Upper lobe of left lung (tissue), 6 donors: ENCODE data around the gene CYP2W1. TPM values are rescaled to one million over a fixed set of nuclear protein-coding genes. Genes with fewer than 3 reads are reported as not detected.

Experiments used
- ATAC-seq, 2 donors: fragments of 200-7000 bp; cut with Tn5 transposase; one replicate each; pipeline ENCODE4 v1.9.1; 2022; ENCODE audit warnings: mild to moderate bottlenecking in 2 of 2, moderate library complexity in 2 of 2; ENCODE audit not compliant: low FRiP score in 2 of 2
- DNase-seq, 2 donors: peaks; one replicate each; pipeline ENCODE4 v3.0.0-alpha.2; 2019 to 2020
- H3K27ac ChIP-seq, 4 donors: fragments of 200-600 bp; sonication (generic); one replicate each; pipeline ENCODE4 v1.5.1; 2016 to 2019
- H3K27me3 ChIP-seq, 4 donors: fragments of 200-600 bp; sonication (generic); one replicate each; pipeline ENCODE4 v1.5.1; 2017 to 2019
- H3K36me3 ChIP-seq, 4 donors: fragments of 200-600 bp; sonication (generic); one replicate each; pipeline ENCODE4 v1.5.1; 2016 to 2019
- H3K4me1 ChIP-seq, 4 donors: fragments of 200-600 bp; sonication (generic); one replicate each; pipeline ENCODE4 v1.5.1; 2018 to 2019
- H3K4me3 ChIP-seq, 4 donors: fragments of 200-600 bp; sonication (generic); one replicate each; pipeline ENCODE4 v1.5.1; 2017 to 2019; ENCODE audit warnings: mild to moderate bottlenecking in 2 of 4, moderate library complexity in 1 of 4
- H3K9me3 ChIP-seq, 4 donors: fragments of 200-600 bp; sonication (generic); one replicate each; pipeline ENCODE4 v1.5.1; 2018 to 2019
- CTCF ChIP-seq, 6 experiments: fragments of 450-650 bp in 4 of 6; fragments of 200-600 bp in 2 of 6; sonication (generic) in 2 of 6; IDR thresholded peaks; one replicate each; pipeline ENCODE4 v1.5.1; 2016 to 2019; ENCODE audit warnings: antibody characterized with exemption in 6 of 6
- EP300 ChIP-seq, 4 donors: sonication (generic); formaldehyde crosslinking; IDR thresholded peaks; one replicate each; pipeline ENCODE4 v1.5.1; 2017; ENCODE audit warnings: antibody characterized with exemption in 4 of 4, control low read depth in 2 of 4
- POLR2A ChIP-seq, 4 donors: fragments of 450-650 bp; IDR thresholded peaks; one replicate each; pipeline ENCODE4 v1.5.1; 2016 to 2017; ENCODE audit warnings: antibody characterized with exemption in 4 of 4, mild to moderate bottlenecking in 2 of 4
- POLR2AphosphoS5 ChIP-seq, 2 donors: sonication (generic); formaldehyde crosslinking; IDR thresholded peaks; one replicate each; pipeline ENCODE4 v1.5.1; 2017; ENCODE audit warnings: antibody characterized with exemption in 2 of 2
- WGBS, 2 donors: methylation state at CpG; one replicate each; pipeline ENCODE4 v1.1.5; 2017 to 2018; 5-methylcytosine and 5-hydroxymethylcytosine counted together
- total RNA-seq, 6 donors: library from RNA; depleted of rRNA in 4 of 6; stranded (reverse); fragments of >200 nt in 4 of 6; gene quantifications; one replicate each; pipeline versions ENCODE4 v1.1.0 to v1.2.1, GENCODE V29; 2016 to 2021
- donor health status: DM: no; HTN: no; CAD: no; lungs with moderate emphysema.
- donor health status: DM: no; HTN: yes; CAD: no; lungs with severe emphysema.

The CYP2W1 gene
- total RNA-seq, 6 donors from 2014 or later, result not detected

GRCh38 chr7:996079-996872 is 13.3 kb downstream of the CYP2W1 start:
- H3K36me3 ChIP-seq, result peaks cover 0 to 38% (median 17%) of the 10 kb centered on the region in 4 donors
- ATAC-seq (no peak), DNase-seq (peak in 1 of 2 donors; percentile 81)
- H3K27ac ChIP-seq, result no peak overlapping the region
- H3K4me3 ChIP-seq, result no peak overlapping the region
- no peaks in the 10 kb centered on the region for H3K27me3 ChIP-seq
- H3K9me3 ChIP-seq, result no peaks in the 10 kb centered on the region
- 82 to 88% methylated on average over 11 to 19 of the region's 38 CpGs for WGBS, 2 donors
- peaks cover 0 to 11% (median 7%) of the 10 kb centered on the region in 4 donors for H3K4me1 ChIP-seq
- TF ChIP-seq POLR2AphosphoS5 (IDR thresholded peaks at IDR 0.05) (no peak), EP300 (IDR thresholded peaks at IDR 0.05) (no peak), POLR2A (IDR thresholded peaks at IDR 0.05) (no peak), CTCF (IDR thresholded peaks at IDR 0.05) (no peak)

DNA sequence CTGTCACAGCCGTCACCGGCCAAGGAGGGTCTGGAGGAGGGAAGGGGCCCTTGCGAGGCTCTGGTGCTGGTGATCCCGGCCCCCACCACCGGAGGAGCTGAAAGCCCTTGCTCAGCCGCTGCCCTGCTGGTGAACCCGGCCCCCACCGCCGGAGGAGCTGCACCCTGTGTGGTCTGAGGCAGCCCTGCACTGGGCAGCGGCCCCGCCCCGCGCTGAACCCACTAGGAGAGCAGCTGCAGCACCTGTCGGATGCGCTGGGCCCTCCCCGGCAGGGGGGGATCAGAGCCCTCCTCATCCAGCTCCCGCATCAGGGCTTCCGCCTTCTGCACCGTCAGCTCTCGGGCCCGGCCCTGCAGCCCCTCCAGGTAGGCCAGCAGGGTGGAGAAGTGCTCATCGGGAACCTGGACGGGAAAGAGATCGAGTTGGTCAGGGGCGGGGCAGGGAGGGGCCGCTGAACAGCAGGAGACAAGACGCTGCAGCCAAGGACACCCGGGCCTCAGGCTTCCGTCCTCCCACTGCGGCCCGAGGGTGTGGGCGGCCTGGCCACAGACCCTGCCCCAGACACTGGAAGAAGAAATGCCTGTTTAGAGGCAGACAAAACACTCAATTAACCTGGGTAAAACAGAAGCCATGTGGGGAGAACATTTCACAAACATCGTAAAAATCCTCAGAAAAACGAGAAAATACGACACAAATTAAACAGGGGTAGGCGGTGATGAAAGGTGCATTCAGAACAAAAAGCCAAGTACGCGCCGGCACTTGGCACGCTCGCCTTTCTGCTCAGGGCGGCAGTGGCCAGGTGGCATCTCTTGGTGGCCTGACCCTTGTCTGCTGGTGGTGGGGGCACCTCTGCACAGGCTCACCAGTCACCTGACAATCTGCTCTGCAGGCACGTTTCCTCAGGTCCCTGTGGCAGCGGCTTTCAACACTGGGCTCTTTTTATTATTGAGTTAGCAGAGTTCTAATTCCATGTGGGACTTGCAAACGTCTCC is 14.7 kb downstream of the CYP2W1 start:
- no peak overlapping the region for H3K4me3 ChIP-seq
- no peak for TF ChIP-seq POLR2A (IDR thresholded peaks at IDR 0.05)
- no peak for TF ChIP-seq EP300 (IDR thresholded peaks at IDR 0.05)
- no peak for TF ChIP-seq POLR2AphosphoS5 (IDR thresholded peaks at IDR 0.05)
- TF ChIP-seq CTCF (IDR thresholded peaks at IDR 0.05), result no peak
- peak in 1 of 2 donors; percentile 83 for DNase-seq
- no peaks in the 10 kb centered on the region for H3K9me3 ChIP-seq
- 89% methylated on average over 31 to 42 of the region's 45 CpGs for WGBS, 2 donors
- H3K4me1 ChIP-seq, result peaks cover 0 to 8% (median 7%) of the 10 kb centered on the region in 4 donors
- H3K27me3 ChIP-seq, result no peaks in the 10 kb centered on the region
- H3K36me3 ChIP-seq, result peaks cover 0 to 38% (median 17%) of the 10 kb centered on the region in 4 donors
- H3K27ac ChIP-seq, result no peak overlapping the region
- ATAC-seq, result no peak

GRCh38 chr7:999149-999879 is 16.3 kb downstream of the CYP2W1 start:
- TF ChIP-seq CTCF (IDR thresholded peaks at IDR 0.05) (no peak), POLR2A (IDR thresholded peaks at IDR 0.05) (no peak), EP300 (IDR thresholded peaks at IDR 0.05) (no peak), POLR2AphosphoS5 (IDR thresholded peaks at IDR 0.05) (no peak)
- ATAC-seq (no peak), DNase-seq (peak in 1 of 2 donors; percentile 78)
- Histone ChIP-seq H3K4me1 (no peaks in the 10 kb centered on the region), H3K36me3 (peaks cover 0 to 38% (median 20%) of the 10 kb centered on the region in 4 donors), H3K9me3 (no peaks in the 10 kb centered on the region), H3K27me3 (no peaks in the 10 kb centered on the region), H3K4me3 (no peak overlapping the region), H3K27ac (no peak overlapping the region)
- 89% methylated on average over 21 to 26 of the region's 28 CpGs for WGBS, 2 donors
